Stimulated activated CD8-positive, alpha-beta memory T cell treated with anti-CD3 and anti-CD28 coated beads, Interleukin-4, amount 100 ng/mL, for 1 hour (primary cell): ENCODE results near the gene SUN5.

Experiments
- DNase-seq, 2 donors: peaks; one replicate each; pipeline ENCODE4 v3.0.0-alpha.2; 2020; ENCODE audit warnings: low read depth in 2 of 2, low spot score in 1 of 2

The SUN5 gene

GRCh38 chr20:33014336-33015113, 10.3 kb upstream of the SUN5 start:
- no peak for DNase-seq

GRCh38 chr20:33013701-33014326, 9.6 kb upstream of the SUN5 start:
- no peak for DNase-seq

DNA sequence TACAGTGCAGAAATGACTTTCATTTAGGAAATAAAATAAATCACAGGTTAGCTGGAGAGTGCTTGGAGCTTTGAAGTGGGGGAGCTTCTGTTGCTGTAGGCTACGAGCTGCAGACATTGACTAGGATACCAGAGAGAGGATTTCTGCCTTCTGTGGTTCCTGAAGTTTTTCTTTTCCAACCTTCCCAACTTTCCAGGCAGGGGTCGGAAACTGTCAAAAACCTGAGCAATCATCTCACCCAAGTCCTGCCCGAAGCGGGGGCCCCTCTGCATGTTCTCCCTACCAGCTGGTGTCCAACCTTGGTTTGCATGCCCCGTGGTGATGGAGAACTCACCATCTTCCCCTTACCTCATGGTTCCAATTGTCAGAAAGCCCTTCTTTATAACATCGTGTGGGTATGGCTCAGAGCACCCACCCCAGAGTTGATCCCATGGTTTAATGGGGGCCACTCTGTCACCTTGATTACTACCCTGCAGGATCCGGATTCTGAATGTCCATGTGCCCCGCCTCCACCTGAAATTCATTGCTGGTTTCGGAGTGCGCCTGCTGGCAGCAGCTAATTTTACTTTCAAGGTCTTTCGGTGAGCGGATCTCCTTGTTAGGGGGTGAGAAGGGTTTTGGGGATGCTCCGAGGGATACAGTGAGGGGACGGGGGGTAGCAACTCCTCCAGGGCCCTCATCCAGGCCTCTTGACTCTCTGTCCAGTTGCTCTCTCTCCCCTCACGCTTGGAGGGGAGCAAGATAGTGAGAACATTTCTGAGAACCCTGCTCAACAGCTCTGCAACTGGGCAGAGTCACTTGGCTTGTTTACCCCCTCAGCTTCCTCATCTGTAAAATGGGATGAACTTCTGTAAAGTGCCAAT, 8.3 kb upstream of the SUN5 start:
- no peak for DNase-seq

- DNase-seq, result no peak
Observed at GRCh38 chr20:33010674-33011449, 6.6 kb upstream of the SUN5 start.

DNA sequence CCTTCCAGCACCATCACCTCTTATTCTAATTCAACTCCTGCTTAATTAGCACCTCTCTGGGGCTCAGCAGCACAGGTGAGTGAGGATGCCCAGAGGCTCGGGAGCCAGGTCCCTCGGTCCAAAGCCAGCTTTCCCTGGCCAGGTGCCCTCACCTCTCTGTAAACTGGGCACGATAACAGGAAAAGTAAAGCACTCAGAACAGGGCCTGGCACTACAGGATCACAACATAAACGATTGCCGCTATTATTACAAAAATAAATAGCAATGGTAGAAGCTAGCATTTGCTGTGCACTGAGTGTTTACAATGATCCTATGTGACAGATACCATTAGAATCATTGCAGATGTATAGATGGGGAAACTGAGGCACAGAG, 5.9 kb upstream of the SUN5 start:
- no peak for DNase-seq

GRCh38 chr20:33009214-33010132, 5.2 kb upstream of the SUN5 start:
- DNase-seq, result no peak

- DNase-seq, result no peak
Observed at GRCh38 chr20:33008336-33009213, 4.3 kb upstream of the SUN5 start.

DNA sequence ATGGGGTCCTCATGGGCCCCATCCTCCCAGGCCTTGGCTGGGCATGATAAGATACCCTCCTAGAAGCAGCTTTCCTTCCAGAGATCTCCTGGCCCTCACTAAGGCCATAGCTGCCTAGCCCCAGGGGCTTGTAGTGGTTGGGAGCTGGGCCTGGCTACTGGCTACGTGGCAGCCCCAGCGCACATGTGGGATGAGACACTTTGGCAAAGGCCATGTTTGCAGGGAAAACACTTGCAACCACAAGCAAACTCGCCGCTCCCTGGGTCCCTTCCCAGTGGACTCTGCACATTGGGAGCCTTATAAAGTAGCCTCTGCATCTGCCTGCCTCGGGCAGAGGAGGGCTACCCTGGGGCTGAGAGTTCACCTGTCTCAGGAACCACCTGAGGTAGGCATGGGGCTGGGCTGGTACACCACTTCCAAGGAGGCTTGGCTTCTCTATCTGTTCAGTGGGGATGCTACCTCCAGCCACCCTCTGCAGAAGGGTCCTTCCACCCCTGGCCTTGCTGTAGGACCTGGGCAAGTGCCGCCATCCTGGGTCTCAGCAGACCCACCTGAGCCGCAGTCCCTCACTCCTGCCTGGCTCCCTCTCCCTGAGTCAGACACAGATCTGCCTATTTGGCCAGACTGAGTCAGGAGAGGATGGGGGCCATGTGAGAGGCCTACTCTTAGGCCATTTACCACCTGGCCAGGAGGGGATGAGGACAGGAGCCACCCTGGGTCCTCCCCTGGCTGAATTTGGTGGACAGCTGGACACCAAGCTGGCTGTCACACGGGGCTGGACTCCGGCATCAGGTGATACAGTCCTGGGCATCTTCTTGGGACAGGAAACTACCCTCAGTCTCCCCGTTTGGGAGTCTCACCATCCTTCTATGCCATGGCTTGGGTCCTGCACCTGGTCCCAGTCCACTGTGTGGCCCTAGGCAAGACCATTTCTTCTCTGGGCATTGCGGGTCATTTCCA, 3.4 kb upstream of the SUN5 start, which contains the start of gene BPIFB2:
BPIFB2 (plus strand) TSS at position 329 of the 960 bp plus-strand sequence. CDS start 871 bp downstream, outside the sequence.
- DNase-seq, result no peak

GRCh38 chr20:33006776-33007375, 2.6 kb upstream of the SUN5 start:
- DNase-seq, result no peak

DNA sequence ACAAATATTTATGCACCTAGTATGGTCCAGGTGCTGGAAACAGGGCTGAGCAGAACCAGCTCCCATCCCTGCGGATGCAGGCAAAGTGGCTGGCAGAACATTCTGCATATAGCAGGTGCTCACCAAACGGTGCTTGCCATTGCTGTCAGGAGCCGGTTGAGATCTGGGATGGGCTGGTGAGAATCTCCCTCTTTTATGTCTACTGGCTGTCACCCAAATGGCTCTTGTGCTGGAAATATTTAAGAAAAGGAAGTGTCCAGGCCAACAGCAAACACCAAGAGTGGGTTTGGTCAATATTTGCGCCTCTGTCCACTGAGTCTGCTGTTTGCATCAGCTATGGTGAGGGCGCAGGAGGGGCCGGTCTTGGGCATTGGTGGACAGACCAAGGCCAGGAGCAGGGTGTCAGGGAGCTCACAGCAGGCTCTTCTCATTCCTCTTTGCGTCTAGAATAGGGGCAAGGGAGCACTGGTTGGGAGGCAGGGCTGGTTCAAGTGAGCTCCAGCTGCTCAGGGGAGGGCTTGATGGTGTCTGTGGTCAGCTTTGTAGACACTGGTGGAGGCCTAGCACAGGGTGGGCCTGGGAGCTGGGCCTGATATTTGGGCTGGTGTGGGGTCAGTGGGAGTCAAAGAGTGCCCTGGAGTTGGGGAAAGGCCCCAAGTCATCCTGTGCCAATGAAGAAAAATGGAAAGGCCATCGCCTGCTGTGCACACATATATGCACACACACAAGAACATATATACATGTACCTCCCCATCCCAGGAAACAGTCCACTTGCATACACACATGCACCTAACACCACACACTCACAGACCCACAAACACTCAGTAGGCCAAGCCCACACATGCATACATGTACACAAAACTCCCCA, 1.9 kb upstream of the SUN5 start:
- DNase-seq, result no peak

DNA sequence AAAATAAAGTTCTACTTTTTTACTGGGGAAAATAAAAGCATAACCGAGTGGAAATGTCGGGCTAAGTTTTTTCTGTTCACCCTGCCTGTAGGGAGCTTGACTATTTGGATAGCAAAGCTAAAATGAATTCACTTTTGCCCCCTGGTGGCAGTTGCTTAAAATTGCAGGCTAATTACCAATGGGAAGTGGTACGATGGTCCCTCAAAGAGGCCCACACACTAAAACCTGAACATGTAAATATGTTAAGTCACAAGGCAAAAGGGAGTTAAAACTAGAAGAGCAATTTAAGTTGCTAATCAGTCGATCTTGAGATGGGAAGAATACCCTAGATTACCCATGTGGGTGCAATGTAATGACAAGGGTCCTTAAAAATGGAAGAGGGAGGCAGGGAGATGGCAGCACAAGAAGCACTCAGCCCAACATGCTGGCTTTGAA, 916 bp upstream of the SUN5 start:
- no peak for DNase-seq

DNA sequence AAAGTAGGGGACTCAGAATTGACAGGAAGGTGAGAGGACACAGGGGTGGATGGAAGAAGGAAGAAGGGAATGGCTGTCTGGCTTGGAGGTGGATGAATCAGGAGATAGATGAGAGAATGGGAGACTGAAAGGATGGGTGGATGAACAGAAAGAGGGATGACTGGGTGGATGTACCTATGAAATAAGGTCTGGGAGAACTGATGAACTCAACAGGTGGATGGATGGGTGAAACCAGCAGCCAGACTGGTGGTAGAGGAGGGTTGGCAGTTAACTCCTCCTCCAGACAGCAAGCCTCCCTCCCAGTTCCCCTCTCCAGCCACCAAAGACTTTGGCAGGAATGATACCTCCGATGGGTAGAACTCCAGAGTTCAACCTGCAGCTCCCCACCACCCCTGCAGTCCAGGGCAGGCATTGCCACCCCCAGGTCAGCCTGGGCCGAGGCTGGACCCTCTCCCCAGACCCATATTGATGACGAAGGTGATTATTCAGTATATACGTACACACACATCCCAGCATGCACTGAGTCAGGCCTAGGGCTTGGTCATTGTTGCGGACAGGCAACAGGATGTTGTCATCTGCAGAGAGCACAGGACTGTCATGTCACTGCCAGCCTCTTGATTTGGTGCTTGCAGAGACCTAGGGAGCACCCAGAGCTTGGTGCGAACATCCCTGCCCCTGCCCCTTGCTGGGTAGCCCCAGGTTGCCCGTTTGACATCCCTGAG, 2.0 kb downstream of the SUN5 start:
- no peak for DNase-seq

- DNase-seq, result no peak
Observed at GRCh38 chr20:33000802-33001466, 3.3 kb downstream of the SUN5 start.

DNA sequence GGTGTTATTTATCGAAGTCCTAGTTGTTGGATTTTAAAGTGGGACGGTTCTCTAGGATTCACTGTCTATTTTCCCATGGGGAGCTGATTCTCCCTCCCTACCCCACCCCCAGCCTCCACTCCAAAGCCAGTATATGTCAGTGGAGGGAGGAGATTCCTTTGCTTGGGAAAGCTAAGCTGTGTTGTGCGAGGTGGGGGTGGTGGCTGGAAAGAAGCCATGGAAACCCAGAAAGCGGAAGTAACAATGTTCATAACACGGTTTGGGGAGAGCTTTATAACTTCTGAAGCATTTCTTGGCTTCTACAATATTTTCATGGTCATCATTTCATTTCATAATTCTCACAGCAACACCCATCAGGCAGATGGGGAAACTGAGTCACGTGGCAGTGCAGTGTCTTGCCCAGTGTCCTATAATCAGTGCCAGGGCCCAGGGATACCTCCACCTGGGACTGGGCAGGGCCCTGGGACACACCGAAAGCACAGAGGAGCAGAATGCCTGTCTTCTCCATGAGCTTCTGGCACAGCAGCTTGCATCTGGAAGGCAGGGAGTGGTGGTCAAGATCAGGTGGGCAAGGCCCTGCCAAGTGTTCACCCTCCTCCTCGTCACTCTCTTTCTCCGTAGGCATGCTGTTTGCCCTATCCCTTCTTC, 4.5 kb downstream of the SUN5 start:
- DNase-seq, result no peak

DNA sequence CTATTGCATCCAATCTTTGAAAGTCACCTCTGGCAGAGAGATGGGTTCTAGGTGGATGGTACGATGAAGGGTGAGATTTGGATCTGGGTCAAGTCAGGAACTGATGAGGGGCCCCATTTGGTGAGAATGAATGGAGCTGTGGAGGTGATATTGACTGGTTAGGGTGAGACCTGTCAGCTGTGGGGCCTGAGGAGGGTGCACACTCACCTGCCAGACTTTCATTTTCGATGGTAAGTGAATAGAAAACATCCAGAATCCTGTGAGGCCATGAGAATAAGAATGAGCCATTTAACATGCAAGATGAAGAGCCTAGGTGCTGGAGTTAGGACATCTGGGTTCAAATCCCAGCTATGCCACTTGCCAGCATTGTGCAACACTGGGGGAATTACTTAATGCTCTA, 6.8 kb downstream of the SUN5 start:
- no peak for DNase-seq
